ENCODE data around the gene ULK4. TPM values are rescaled to one million over a fixed set of nuclear protein-coding genes. Genes with fewer than 3 reads are reported as not detected.

Gene ULK4
- total and polyA plus RNA-seq, 2 of the 8 experiments (the other 6 are each of a cell fraction or from before 2014, with no cell fraction given) = 3.0 to 10.8 TPM

DNA sequence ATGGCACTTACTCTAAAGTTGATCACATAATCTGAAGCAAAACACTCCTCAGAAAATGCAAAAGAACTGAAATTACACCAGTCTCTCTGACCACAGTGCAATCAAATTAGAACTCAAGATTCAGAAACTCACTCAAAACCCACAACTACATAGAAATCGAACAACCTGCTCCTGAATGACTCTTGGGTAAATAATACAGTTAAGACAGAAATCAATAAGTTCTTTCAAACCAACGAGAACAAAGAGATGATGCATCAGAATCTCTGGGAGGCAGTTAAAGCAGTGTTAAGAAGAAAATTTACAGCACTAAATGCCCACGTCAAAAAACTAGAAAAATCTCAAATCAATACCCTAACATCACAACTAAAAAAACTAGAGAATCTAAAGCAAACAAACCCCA, 535.4 kb downstream of the ULK4 start:
- Histone ChIP-seq H3K4me2 (ENCODE audit: insufficient read depth in 1 of 2, low read depth in 2 of 2, low read length in 2 of 2) (no peak overlapping the region), H3K4ac (replicated peaks; ENCODE audit: insufficient read length, low read depth, low read length) (no peak overlapping the region), H3K9ac (replicated peaks in 1 of 4; ENCODE audit: extremely low read depth in 1 of 4, low read depth in 3 of 4, low read length in 3 of 4) (no peak overlapping the region), H2BK5ac (ENCODE audit: low read depth, low read length) (no peak overlapping the region), H3K4me3 (ENCODE audit: extremely low read depth in 1 of 4, insufficient read depth in 2 of 4, low read depth in 3 of 4, low read length in 4 of 4) (no peak overlapping the region), H2AK5ac (ENCODE audit: low read depth, low read length) (no peak overlapping the region), H2BK12ac (ENCODE audit: low read depth, low read length) (no peak overlapping the region), H4K8ac (ENCODE audit: extremely low read depth, insufficient read depth, low read length) (no peak overlapping the region), H3K36me3 (ENCODE audit: control insufficient read depth in 2 of 4, insufficient read depth in 4 of 4, low read length in 3 of 4) (no peaks in the 10 kb centered on the region), H2AFZ (ENCODE audit: low read length) (no peak overlapping the region), H3K14ac (ENCODE audit: insufficient read length) (no peak overlapping the region), H3K27ac (ENCODE audit: low read depth, low read length) (no peak overlapping the region), H3K79me1 (ENCODE audit: low read depth, low read length) (no peaks in the 10 kb centered on the region), H3K9me3 (ENCODE audit: insufficient read depth in 2 of 2, low read depth in 1 of 2, low read length in 1 of 2) (no peaks in the 10 kb centered on the region), H3K23me2 (ENCODE audit: low read depth, low read length) (no peaks in the 10 kb centered on the region), H4K91ac (replicated peaks; ENCODE audit: insufficient read length, low read length) (no peak overlapping the region), H4K20me1 (replicated peaks in 1 of 2; ENCODE audit: control insufficient read depth in 1 of 2, insufficient read depth in 2 of 2, low read length in 2 of 2) (no peaks in the 10 kb centered on the region), H3K23ac (ENCODE audit: insufficient read length) (no peak overlapping the region), H3K18ac (ENCODE audit: extremely low read depth, low read length) (no peak overlapping the region), H3K79me2 (ENCODE audit: control insufficient read depth in 1 of 2, insufficient read depth in 2 of 2, low read length in 2 of 2) (no peaks in the 10 kb centered on the region), H2BK120ac (replicated peaks; ENCODE audit: low read depth, low read length) (no peak overlapping the region), H2BK15ac (ENCODE audit: low read length) (no peak overlapping the region), H3K27me3 (replicated peaks in 1 of 4; ENCODE audit: control insufficient read depth in 3 of 4, extremely low read depth in 1 of 4, insufficient read depth in 3 of 4, low read length in 3 of 4) (no peaks in the 10 kb centered on the region), H3K56ac (replicated peaks; ENCODE audit: insufficient read length, low read depth, low read length) (no peak overlapping the region), H4K5ac (ENCODE audit: insufficient read length, low read depth, low read length) (no peak overlapping the region), H2BK20ac (ENCODE audit: low read length) (no peak overlapping the region), H3K4me1 (replicated peaks in 1 of 4; ENCODE audit: control insufficient read depth in 3 of 4, insufficient read depth in 4 of 4, low read length in 3 of 4) (peaks cover 0 to 2% (median 0%) of the 10 kb centered on the region in 4 experiments; a peak in 2 of 7 replicates)
- DNase-seq (ENCODE audit: low read depth in 1 of 2, low spot score in 2 of 2) (no peak), FAIRE-seq (no peak)
- TF ChIP-seq HDAC2 (IDR thresholded peaks at IDR 0.05; ENCODE audit: borderline replicate concordance in 1 of 2, low read depth in 2 of 2, low read length in 2 of 2) = no peak
- no peak for TF ChIP-seq NANOG (IDR thresholded peaks at IDR 0.05; ENCODE audit: insufficient read depth, low read depth, low read length, poor library complexity, severe bottlenecking)
- no peak for TF ChIP-seq ZNF274 (IDR thresholded peaks at IDR 0.05; ENCODE audit: borderline replicate concordance, extremely low read depth, low read length)
- TF ChIP-seq, protein P1, sequence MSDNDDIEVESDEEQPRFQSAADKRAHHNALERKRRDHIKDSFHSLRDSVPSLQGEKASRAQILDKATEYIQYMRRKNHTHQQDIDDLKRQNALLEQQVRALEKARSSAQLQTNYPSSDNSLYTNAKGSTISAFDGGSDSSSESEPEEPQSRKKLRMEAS (IDR thresholded peaks at IDR 0.05) = no peak
- ChIA-PET POLR2A (ENCODE audit: partially characterized antibody) (no interaction called here), CTCF (ENCODE audit: partially characterized antibody) (interaction anchor here (1.1 kb wide), 1 partner anchor 29 kb away, joined by 3 read pairs; no protein-coding TSS in a partner anchor)
- WGBS, 2 experiments (ENCODE audit: extremely low coverage in 1 of 2, insufficient coverage in 1 of 2, insufficient read length in 1 of 2, insufficient replicate concordance in 2 of 2, low coverage in 1 of 2, low lambda C conversion rate in 2 of 2, missing lambda C conversion rate in 1 of 2) = 83% methylated on average over 3 of the region's 3 CpGs; no CpG with 5 or more reads in 1 of the 2 experiments

Data from H1 (cell line).